ENCODE data around the gene DRC1. TPM values are rescaled to one million over a fixed set of nuclear protein-coding genes. Genes with fewer than 3 reads are reported as not detected.
A peak's percentile ranks its signal among the peaks of the same experiment; 100 is the strongest.

Gene DRC1
- polyA plus RNA-seq, 2 of the 4 experiments (the other 2 are of a cell fraction) = 0.21 to 0.39 TPM

- TF ChIP-seq HOXB13 (CRISPR knock-in tag; IDR thresholded peaks at IDR 0.05; ENCODE audit: low read depth) (no peak), FOSL2 (IDR thresholded peaks at IDR 0.05) (peak; percentile 49; the same call in 1 of the 2 replicates), FOSL2 (CRISPR knock-in tag; IDR thresholded peaks at IDR 0.05) (peak; percentile 90)
Observed at GRCh38 chr2:26355038-26355995, 46.4 kb upstream of the DRC1 start (continued).

- CTCF ChIA-PET = interaction anchor here (0.7 to 1.6 kb wide), 3 partner anchors 9 to 148 kb away, joined by 3 to 5 read pairs (median 3); partner anchors contain the start of gene ADGRF3
- ATAC-seq (no peak), FAIRE-seq (no peak), DNase-seq (ENCODE audit: low read depth in 1 of 2, low spot score in 1 of 2) (no peak)
- WGBS (ENCODE audit: missing lambda C conversion rate) = 91% methylated on average over 2 of the region's 2 CpGs
- H3K4me3 ChIP-seq = no peak overlapping the region
- peak overlapping the region; percentile 56 to 82 for H3K27ac ChIP-seq
- H3K4me1 ChIP-seq = peaks cover 45% of the 10 kb centered on the region
- TF ChIP-seq EP300 (IDR thresholded peaks at IDR 0.05) (no peak), CBX8 (IDR thresholded peaks at IDR 0.05) (no peak), NPAS2 (CRISPR knock-in tag; IDR thresholded peaks at IDR 0.05; ENCODE audit: borderline replicate concordance) (no peak), FOSB (CRISPR knock-in tag; IDR thresholded peaks at IDR 0.05) (no peak), RCOR1 (IDR thresholded peaks at IDR 0.05; ENCODE audit: low read depth, low read length) (no peak), MYC (IDR thresholded peaks at IDR 0.05; ENCODE audit: borderline replicate concordance, low read length) (no peak), POLR2A (IDR thresholded peaks at IDR 0.05; ENCODE audit: low read length) (no peak), RAD21 (conservative IDR thresholded peaks at IDR 0.05 in 1 of 2, IDR thresholded peaks at IDR 0.05 in 1 of 2) (no peak), RARB (CRISPR knock-in tag; IDR thresholded peaks at IDR 0.05) (no peak), EHMT2 (IDR thresholded peaks at IDR 0.05; ENCODE audit: low read depth) (no peak), ZSCAN20 (CRISPR knock-in tag; IDR thresholded peaks at IDR 0.05) (no peak), GATA3 (IDR thresholded peaks at IDR 0.05; ENCODE audit: borderline replicate concordance) (no peak), CEBPB (IDR thresholded peaks at IDR 0.05) (no peak), BHLHE40 (IDR thresholded peaks at IDR 0.05; ENCODE audit: low read depth, low read length) (no peak), ZC3H11A (IDR thresholded peaks at IDR 0.05) (no peak), HES2 (IDR thresholded peaks at IDR 0.05) (no peak)
- TF ChIP-seq, protein P1, sequence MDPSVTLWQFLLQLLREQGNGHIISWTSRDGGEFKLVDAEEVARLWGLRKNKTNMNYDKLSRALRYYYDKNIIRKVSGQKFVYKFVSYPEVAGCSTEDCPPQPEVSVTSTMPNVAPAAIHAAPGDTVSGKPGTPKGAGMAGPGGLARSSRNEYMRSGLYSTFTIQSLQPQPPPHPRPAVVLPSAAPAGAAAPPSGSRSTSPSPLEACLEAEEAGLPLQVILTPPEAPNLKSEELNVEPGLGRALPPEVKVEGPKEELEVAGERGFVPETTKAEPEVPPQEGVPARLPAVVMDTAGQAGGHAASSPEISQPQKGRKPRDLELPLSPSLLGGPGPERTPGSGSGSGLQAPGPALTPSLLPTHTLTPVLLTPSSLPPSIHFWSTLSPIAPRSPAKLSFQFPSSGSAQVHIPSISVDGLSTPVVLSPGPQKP (IDR thresholded peaks at IDR 0.05; ENCODE audit: low read depth, low read length) = no peak
- POLR2A ChIA-PET = no interaction called here
- no peaks in the 10 kb centered on the region for H3K9me3 ChIP-seq
- H3K4me2 ChIP-seq = peak overlapping the region; percentile 72
Observed at GRCh38 chr2:26356111-26356510, 45.6 kb upstream of the DRC1 start.

- POLR2A ChIA-PET = no interaction called here
- no peak for FAIRE-seq
- peak overlapping the region in 1 of 2 experiments; percentile 12; a peak in 1 of 6 replicates for H3K27ac ChIP-seq
- H3K4me2 ChIP-seq = no peak overlapping the region
- no peaks in the 10 kb centered on the region for H3K9me3 ChIP-seq
- DNase-seq (ENCODE audit: low read depth in 1 of 2, low spot score in 1 of 2) = no peak
- CTCF ChIA-PET = interaction anchor here (0.7 to 1.6 kb wide), 3 partner anchors 10 to 147 kb away, joined by 3 to 5 read pairs (median 4); partner anchors contain the start of gene ADGRF3
- ATAC-seq = no peak
- peaks cover 45% of the 10 kb centered on the region for H3K4me1 ChIP-seq
- H3K4me3 ChIP-seq = no peak overlapping the region
- WGBS (ENCODE audit: missing lambda C conversion rate) = 79% methylated on average over 2 of the region's 2 CpGs
- no peak for TF ChIP-seq RAD21 (conservative IDR thresholded peaks at IDR 0.05 in 1 of 2, IDR thresholded peaks at IDR 0.05 in 1 of 2)
- TF ChIP-seq, protein P1 (IDR thresholded peaks at IDR 0.05; ENCODE audit: low read depth, low read length) = no peak
- TF ChIP-seq HDAC2 (IDR thresholded peaks at IDR 0.05) = no peak
- TF ChIP-seq MAZ (IDR thresholded peaks at IDR 0.05; ENCODE audit: borderline replicate concordance, low read depth, low read length) = no peak
- TF ChIP-seq, protein P2, sequence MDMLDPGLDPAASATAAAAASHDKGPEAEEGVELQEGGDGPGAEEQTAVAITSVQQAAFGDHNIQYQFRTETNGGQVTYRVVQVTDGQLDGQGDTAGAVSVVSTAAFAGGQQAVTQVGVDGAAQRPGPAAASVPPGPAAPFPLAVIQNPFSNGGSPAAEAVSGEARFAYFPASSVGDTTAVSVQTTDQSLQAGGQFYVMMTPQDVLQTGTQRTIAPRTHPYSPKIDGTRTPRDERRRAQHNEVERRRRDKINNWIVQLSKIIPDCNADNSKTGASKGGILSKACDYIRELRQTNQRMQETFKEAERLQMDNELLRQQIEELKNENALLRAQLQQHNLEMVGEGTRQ (IDR thresholded peaks at IDR 0.05) = no peak
- TF ChIP-seq CBX2 (IDR thresholded peaks at IDR 0.05; ENCODE audit: borderline replicate concordance, low read depth) = no peak
- TF ChIP-seq NFE2L2 (conservative IDR thresholded peaks at IDR 0.05; ENCODE audit: low read length) = no peak
- no peak for TF ChIP-seq ZC3H11A (IDR thresholded peaks at IDR 0.05)
- no peak for TF ChIP-seq MYC (IDR thresholded peaks at IDR 0.05; ENCODE audit: borderline replicate concordance, low read length)
- no peak for TF ChIP-seq EHMT2 (IDR thresholded peaks at IDR 0.05; ENCODE audit: low read depth)
- no peak for TF ChIP-seq GATA3 (IDR thresholded peaks at IDR 0.05; ENCODE audit: borderline replicate concordance)
- no peak for TF ChIP-seq CTCF (IDR thresholded peaks at IDR 0.05)
- no peak for TF ChIP-seq ATOH8 (CRISPR knock-in tag; IDR thresholded peaks at IDR 0.05; ENCODE audit: low read depth)
- TF ChIP-seq RARB (CRISPR knock-in tag; IDR thresholded peaks at IDR 0.05) = no peak
- no peak for TF ChIP-seq JUN (IDR thresholded peaks at IDR 0.05)
- TF ChIP-seq FOSB (CRISPR knock-in tag; IDR thresholded peaks at IDR 0.05) = no peak
- no peak for TF ChIP-seq HEYL (CRISPR knock-in tag; IDR thresholded peaks at IDR 0.05)
Observed at GRCh38 chr2:26356771-26357170, 44.9 kb upstream of the DRC1 start.
